GM18909 (cell line): ENCODE results near the gene CCDC152.
"Not testable (repeated sequence)": the region's sequence is repeated elsewhere in the genome, so short reads cannot be mapped to it uniquely, and the experiment has no call there.

Experiments used
- ATAC-seq: cut with Tn5 transposase; IDR thresholded peaks from one replicate; pipeline ENCODE4 v1.9.1; 2021; ENCODE audit warnings: mild to moderate bottlenecking; ENCODE audit not compliant: unreplicated experiment, poor library complexity

CCDC152 gene

DNA sequence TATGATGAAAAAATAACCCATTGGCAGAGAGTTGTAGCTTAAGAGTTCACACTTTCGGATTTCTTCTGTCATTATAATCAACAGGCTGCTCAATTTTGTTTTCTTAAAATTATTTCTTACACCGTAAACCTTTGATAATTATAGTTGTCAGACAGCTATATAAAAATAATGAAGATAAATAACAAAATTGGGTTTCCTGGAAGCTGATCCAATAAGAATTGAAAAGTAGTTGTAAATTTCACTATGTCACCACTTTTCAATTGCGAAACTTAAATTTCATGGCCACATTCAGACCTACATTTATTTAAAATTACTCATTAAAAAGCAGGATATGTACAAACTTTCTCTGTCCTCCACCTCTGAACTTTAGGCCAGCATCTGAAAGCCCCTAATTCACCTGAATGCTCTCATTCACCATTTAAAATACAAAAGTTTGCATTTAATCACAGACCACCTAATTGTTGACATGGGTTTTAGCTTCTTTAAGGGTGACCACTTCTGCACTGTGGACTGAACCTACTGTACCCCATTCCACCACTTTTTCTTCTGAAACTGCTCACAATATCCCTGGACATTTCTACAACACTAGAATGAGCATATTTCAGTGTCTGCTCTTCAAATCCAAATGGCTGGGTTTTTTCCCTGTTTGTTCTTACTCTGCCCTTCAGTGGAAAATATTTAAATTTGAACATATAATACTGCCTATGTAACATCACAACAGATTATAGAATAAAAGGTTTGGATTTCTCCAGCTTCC lies 54.4 kb downstream of the CCDC152 start:
- ATAC-seq, result no peak

DNA sequence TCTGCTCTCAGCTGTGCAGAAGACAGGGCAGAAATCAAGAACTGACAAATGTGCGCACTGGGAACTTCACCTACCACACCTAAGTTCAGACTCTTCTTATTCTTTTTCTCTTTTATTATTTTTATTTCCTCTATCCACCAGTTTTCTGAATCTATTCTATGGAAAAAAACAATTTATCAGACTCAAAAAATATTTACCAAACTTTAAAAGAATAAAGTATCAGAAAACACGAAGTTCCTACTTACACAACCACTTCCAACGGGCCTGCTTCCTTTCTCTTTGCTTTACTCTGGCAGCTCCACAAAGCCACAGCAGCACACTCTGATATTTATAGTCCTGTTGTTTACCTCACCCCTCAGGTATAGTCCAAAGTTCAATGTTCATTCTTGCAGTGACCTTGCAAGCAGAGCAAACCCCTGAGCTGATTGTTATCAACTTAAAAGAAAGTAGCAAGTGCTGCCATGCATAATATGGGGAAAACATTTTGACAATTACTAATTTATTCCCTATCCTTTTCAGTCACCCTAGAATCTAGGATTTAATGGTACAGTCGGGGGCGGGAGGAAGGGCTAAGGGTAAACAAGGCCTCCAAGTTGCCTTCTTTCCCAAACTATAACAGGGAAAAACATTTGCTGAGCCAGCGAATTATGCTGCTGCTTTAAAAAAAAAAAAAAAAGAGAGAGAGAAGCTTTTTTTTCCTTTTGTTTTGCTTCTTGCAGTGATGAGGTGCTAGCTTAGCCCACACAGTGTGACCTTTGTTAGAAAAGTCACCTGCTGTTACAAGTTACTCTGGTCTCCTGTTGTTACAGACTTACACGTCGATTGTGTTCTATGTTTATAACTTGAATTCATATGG lies 55.2 kb downstream of the CCDC152 start, which contains the start of gene SELENOP:
SELENOP (minus strand) TSS at position 302 of the 856 bp plus-strand sequence. CDS start 3,539 bp downstream, outside the sequence.
- peak; percentile 65 for ATAC-seq

DNA sequence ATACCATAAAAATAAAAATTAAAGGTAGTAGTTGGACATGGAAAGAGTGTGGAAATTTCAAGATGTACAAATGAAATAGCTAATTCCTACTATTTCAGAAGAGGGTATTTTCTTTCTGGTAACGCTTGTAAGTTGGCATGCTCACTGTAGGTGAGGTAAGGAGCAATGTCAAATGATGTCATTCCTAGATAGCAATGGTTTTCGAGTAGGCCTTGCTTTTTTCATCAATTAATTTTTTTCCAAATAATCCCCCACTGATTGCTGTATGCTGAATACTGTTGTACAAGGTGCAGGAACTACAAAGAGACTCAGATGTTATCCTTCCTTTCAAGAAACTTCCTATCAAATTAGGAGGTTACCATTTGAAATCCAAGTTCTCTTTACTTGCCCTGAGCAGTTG lies 56.0 kb downstream of the CCDC152 start:
- ATAC-seq, result no peak

DNA sequence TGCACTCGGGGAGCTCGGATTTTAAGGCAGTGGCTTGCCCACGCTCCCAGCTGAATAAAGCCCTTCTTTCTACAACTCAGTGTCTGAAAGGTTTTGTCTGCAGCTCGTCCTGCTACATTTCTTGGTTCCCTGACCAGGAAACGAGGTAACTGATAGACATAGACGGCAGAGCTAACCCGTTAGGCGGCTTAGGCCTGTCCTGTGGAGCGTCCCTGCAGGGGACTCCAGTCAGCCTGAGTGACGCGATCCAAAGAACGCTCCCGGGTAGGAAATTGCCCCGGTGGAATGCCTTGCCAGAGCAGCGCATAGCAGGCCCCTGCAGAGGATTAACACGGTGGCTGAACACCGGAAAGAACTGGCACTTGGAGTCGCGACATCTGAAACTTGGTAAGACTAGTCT lies 56.9 kb downstream of the CCDC152 start:
- ATAC-seq, result no peak

DNA sequence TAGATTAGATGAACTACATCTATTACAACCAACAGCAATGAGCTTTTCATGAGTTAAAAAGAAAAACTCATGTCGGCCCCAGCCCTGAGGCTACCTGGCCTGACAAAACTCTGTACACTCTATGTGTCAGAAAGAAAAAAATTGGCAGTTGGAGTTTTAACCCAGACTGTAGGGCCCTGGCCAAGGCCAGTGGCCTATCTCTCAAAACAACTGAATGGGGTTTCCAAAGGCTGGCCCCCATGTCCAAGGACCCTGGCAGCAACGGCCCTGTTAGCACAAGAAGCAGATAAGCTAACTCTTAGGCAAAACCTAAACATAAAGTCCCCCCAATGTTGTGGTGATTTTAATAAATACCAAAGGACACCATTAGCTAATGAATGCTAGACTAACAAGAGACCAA lies 59.9 kb downstream of the CCDC152 start:
- ATAC-seq, result not testable (repeated sequence)

DNA sequence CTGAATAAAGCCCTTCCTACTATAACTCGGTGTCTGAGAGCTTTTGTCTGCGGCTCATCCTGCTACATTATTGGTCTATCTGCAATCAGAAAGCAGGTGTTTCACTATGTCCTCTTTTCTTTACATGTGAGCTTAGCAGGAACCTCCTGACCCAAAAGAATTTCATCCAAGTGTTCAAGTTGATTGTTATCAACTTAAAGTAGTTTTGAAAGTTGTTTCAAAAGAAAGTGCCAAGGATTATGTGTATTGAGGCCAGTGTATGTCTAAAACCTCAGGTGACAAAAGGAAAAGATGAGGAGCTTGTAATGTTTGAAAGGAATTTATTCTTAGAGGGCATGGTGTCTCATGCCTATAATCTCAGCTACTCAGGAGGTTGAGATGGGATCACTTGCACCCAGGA lies 63.1 kb downstream of the CCDC152 start:
- ATAC-seq, result no peak

DNA sequence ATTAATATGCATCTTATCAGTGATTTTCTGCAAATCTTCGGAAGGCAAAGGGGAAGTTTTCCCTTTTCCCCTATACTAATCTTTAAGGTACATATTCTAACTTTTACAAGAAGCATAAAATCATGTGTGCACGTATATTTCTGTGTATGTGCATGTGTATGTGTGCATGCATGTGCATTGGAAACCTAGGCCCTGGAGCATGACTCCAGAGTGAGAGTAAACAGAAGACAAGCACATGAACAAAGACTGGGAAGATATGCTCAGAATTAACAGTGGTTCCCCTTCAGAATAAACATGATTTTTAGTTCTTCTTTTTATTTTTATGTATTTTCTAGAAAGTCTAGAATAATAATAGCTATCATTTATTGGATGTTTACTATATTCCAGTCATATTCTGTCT lies 65.9 kb downstream of the CCDC152 start:
- no peak for ATAC-seq

DNA sequence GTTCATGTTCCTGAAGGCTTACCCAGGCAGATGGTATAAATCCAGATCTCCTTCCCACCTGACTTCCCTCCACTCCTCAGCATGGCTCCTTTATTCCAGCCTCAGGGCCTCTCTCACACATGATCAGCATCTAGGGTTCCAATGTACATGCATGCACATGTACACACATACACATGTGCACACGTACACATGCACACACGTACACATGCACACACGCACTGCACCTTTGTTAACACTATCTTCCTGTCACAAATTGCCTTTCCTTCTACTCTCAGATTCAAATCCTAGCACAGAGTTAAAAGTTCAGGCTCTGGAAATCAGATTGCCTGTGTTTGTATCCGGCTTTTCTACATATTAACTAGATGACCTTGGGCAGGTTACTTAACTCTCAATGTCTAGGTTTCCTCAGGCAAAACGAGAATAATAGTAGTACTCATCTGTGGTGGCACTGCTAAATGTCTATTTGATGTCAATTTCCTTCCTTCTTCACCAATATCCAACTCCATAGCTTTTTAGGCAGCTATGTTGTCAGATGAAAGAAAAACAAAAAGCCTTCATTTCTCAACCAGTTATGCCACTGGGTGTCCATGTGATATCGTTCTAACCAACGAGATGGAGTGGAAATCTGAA lies 67.8 kb downstream of the CCDC152 start:
- ATAC-seq, result no peak

DNA sequence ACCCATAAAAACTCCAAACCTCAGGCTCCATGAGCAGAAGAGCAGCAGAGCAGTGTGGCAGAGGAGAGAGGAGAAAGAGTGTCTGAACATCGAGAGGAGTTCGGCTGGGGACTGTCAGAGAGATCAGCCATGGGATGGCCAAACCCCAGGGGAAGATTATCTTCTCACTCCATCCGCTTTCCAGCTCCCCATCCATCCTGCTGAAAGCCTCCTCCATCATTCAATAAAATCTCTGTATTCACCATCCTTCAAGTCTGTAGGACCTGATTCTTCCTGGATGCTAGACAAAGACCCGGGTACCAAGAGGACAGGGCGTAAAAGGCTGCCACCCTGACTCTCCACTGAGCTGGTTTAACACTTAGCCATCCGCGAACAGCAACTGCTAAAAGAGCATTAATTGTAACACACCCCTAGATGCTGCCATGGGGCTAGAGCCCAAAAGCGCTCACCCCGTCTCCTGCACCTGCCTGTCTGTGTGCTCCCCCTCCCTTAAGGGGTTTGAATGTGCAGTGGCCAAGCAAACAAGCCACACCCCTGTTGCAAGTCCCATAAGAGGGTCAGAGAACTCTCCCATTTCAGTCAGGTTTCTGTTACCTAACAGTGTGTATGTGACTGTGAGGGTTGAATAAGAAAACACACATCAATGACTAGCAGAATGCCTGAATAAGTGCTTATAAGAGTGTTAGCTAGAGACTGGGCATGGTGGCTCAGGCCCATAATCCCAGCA lies 69.0 kb downstream of the CCDC152 start:
- no peak for ATAC-seq

DNA sequence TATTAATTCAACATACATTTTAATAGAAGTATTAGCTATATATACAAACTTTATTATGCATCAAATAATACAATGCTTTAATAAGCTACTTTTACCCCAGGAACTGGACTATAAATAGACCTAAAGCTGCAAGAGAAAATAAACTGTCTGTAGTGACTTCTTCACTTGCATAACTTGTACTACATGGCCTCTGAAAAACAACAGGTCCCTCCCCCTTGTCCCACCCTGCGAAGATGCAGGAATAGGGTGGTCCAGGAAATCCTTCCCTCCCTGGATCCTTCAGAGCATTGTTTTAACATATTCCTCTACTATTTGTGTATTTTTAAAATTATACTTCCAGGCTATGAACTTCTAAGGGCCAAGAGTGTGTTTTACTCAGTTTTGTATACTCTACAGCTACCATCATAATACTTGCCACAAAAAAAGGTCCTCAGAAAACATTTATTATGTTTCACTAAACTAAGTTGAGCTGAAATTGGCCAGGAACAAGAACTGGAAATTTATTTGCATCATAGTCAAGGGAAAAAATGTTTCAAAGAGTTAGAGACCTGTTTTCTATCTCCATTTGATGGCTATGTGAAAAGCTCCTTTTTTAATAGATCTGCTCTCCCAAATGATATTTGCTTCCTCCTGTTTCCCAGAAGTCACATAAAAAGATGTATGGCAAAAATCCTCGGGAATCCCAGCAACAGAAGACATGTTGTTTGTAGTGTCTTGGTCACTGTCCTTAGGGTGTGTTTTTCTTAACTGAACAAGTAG lies 70.3 kb downstream of the CCDC152 start:
- no peak for ATAC-seq

DNA sequence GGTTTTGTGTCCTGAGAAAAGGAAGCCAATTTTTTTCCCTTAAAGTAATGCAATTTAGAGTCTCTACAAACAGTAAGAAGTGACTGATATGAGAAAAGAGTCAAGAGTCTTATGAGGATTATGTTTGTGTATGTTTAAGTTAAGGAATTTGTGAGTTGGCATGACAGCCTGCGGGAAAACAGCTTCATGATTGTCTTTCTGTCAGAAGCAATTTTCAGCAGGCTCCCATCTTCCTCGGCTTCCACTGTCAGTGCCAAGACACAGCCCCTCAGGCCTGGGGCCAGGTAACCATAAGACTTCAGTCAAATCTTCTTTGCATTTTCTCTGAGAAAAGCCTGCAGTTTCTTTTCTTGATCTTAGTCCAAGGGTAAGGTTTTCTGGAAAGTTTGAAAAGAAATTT lies 72.1 kb downstream of the CCDC152 start:
- no peak for ATAC-seq

DNA sequence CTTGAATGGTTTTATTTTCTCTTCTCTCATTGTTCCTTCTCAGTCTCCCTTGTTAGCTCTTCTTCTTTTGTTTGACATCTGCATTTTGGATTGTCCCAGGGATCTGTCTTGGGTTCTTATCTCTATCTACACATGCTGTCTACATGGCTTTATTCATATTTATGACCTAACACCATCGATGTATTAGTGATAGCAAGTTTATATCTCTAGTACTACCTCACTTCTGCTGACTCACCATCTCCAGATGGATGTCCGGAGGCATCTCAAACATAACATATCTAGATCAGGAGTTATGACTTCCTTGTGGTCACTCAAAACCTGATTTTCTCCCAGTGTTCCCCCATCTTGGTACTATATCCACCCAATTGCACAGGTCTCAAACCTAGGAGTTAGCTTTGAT lies 74.3 kb downstream of the CCDC152 start:
- ATAC-seq, result no peak

DNA sequence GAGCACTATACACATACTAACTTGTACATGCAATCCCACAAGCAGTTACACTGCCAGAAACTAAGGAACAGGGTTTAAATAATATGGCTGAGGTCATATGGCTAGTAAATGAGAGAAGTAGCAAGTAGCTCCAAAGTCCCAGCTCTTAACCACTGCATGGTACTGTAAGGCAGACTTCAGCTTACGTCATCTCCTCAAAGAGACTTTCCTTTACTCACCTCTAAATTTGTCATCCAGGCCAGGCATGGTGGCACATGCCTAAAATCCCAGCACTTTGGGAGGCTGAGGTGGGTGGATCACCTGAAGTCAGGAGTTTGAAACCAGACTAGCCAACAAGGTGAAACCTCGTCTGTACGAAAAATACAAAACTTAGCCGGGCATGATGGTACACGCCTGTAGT lies 75.4 kb downstream of the CCDC152 start:
- no peak for ATAC-seq

DNA sequence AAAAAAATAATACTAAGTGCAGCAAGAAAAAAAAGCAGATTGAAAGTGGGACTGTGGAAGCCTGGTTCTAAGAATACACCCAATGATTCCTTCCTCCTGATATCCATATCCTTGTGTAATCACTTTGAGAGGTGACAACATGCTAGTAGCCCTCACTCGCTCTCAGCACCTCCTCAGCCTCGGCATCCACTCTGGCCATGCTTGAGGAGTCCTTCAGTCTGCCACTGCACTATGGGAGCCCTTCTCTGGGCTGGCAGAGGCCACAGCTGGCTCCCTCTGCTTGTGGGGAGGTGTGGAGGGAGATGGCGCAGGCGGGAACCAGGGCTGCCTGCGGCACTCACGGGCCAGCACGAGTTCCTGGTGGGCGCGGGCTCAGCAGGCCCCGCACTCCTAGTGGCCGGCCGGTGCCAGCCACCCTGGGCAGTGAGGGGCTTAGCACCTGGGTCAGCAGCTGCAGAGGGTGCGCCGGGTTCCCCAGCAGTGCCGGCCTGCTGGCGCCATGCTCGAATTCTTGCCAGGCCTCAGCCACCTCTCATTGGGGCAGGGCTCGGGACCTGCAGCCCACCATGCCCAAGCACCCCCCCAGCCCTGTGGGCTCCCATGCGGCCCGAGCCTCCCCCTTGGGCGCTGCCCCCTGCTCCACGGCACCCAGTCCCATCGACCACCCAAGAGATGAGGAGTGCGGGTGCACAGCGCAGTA lies 79.6 kb downstream of the CCDC152 start:
- ATAC-seq, result no peak

DNA sequence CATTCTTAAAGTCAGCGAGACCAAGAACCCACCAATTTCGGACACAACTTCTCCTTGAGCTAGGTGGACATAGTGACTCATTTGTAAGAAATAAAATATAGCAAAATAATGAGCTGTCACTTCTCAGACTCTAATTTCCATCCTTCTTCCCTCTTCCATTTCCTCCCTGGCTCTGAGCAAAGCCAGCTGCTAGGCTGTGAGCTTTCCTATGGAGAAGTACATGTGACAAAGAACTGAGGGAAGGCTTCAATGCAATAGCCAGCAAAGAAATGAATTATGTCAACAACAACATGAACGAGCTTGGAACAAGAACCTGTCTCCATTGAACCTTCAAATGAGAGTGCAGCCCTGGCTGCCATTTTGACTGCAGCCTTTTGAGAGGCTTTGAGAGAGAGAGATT lies 81.0 kb downstream of the CCDC152 start:
- no peak for ATAC-seq

DNA sequence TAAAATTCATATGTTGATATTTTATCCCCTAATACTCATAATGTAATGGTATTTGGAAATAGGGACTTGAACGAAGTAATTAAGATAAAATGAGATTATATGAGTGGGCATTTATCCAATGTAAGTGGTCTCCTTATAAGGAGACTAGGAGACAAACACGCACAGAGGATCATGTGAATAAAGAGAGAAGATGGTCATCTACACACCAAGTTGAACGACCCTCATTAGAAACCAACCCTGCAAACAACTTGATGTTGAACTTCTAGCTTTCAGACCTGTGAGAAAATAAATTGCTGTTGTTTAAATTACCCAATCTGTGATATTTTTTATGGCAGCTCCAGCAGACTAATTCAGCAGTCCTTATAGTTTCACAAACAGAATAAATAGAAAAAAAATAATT lies 82.6 kb downstream of the CCDC152 start:
- ATAC-seq, result no peak

DNA sequence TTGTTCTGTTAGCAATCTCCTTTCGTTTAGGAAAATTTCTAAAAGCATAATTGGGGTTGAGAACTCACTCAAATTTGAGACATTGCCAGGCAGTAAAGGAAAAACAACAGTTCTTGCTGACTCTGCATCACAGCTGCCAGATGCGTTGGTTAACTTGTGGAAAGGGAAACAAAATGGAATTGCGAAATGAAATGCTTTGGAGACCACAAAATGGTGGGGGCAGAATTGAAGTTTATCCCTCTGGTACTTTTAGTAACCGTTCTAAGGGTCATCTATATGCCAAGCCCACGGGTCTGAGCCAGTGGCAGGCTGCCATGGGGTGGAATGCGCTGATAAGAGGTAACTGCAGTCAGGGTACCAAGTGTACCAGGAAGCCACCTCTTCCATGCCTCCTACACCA lies 83.7 kb downstream of the CCDC152 start:
- no peak for ATAC-seq

DNA sequence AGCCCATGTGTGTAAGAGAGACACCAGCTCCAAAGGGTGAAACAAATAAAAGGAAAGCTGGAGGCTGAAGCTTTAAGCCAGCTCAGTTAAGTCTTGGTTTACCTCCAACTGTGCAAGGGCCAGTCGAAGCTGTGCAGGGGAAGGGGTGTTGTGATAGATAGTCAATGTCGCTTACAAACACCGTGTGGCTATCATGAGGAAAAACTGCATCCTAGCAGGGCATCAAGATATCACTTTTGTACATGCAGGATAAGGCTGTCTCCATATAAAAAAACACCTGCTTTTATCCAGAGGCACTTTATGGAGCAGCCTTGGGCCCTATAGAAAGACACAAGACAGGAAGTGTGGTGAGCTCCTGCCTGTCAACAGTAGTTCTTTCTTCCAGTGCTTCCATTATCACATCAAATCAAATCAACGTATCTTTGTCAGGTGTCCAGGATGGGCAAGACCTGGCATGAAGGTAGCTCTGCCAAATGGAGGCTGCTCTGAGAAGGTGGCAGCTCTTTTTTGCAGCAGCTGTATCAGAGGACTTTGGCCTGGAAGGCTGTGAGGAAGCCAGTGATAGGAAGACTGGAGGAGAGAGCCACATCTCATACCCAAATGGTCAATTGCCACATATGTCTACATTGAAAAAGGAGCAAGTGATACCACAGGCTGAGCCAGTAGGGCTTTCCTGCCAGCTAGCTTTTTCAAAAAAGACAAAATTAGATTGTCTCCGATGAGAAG lies 84.4 kb downstream of the CCDC152 start:
- ATAC-seq, result no peak
